Uterus (tissue), 4 donors: Measurements from ENCODE around the gene PLEKHG3. TPM values are rescaled to one million over a fixed set of nuclear protein-coding genes. Genes with fewer than 3 reads are reported as not detected.

Experiments used
- DNase-seq, 2 donors: peaks; one replicate each; pipeline ENCODE4 v3.0.0-alpha.2; 2019 to 2020
- H3K27ac ChIP-seq, 2 donors: fragments of 200-600 bp; sonication (generic); 1 replicate in 1 of 2; 2 replicates in 1 of 2; pipeline ENCODE4 v1.5.1; 2016 to 2018
- H3K27me3 ChIP-seq, 2 donors: fragments of 200-600 bp; sonication (generic); one replicate each; pipeline ENCODE4 v1.5.1; 2018 to 2019; ENCODE audit warnings: control low read depth in 1 of 2
- H3K36me3 ChIP-seq, 2 donors: fragments of 200-600 bp; sonication (generic); one replicate each; pipeline ENCODE4 v1.5.1; 2019; ENCODE audit warnings: control low read depth in 1 of 2
- H3K4me1 ChIP-seq, 2 donors: fragments of 200-600 bp; sonication (generic); one replicate each; pipeline ENCODE4 v1.5.1; 2018 to 2019; ENCODE audit warnings: control low read depth in 1 of 2
- H3K4me3 ChIP-seq, 2 donors: fragments of 200-600 bp; sonication (generic); 1 replicate in 1 of 2; 2 replicates in 1 of 2; pipeline ENCODE4 v1.5.1; 2018 to 2019; ENCODE audit warnings: mild to moderate bottlenecking in 1 of 2
- H3K9me3 ChIP-seq, 2 donors: fragments of 200-600 bp; sonication (generic); one replicate each; pipeline ENCODE4 v1.5.1; 2019; ENCODE audit warnings: control low read depth in 1 of 2
- POLR2A ChIP-seq, 2 donors: fragments of 450-650 bp; IDR thresholded peaks; one replicate each; pipeline ENCODE4 v1.6.1; 2016; ENCODE audit warnings: antibody characterized with exemption in 2 of 2, mild to moderate bottlenecking in 1 of 2, moderate library complexity in 1 of 2
- intact Hi-C: fragments of 100-400 bp; cut with DNase I; formaldehyde crosslinking; loops from one replicate; pipeline ENCODE4 v1.15.1; 2023; ENCODE audit warnings: low total_unique reads
- total RNA-seq, 4 donors: library from RNA; depleted of rRNA in 3 of 4; stranded (reverse); fragments of >200 nt in 3 of 4; gene quantifications; one replicate each; pipeline versions ENCODE4 v1.1.0 to v1.2.4, GENCODE V29; 2014 to 2023
- TF ChIP-seq, protein P1 (sequence below), 4 experiments: fragments of 200-600 bp in 2 of 4; fragments of 450-650 bp in 2 of 4; sonication (generic) in 2 of 4; IDR thresholded peaks; one replicate each; pipeline ENCODE4 v1.5.1; 2016 to 2019; ENCODE audit warnings: antibody characterized with exemption in 4 of 4, mild to moderate bottlenecking in 2 of 4, moderate library complexity in 1 of 4
- donor health status: DM: yes; HTN: yes; CAD: no.

PLEKHG3 gene
- total RNA-seq, 4 donors from 2014 or later: 40.5 to 178 (median 59.7) TPM

- DNase-seq: no peak
- no peaks in the 10 kb centered on the region for H3K36me3 ChIP-seq
- H3K4me3 ChIP-seq: no peak overlapping the region
- peak overlapping the region; percentile 78 to 85 for H3K27ac ChIP-seq
- intact Hi-C loops: no loop called here
- no peaks in the 10 kb centered on the region for H3K27me3 ChIP-seq
- peaks cover 13 to 38% of the 10 kb centered on the region in 2 donors for H3K4me1 ChIP-seq
- no peak for TF ChIP-seq POLR2A (IDR thresholded peaks at IDR 0.05)
- TF ChIP-seq, protein P1, sequence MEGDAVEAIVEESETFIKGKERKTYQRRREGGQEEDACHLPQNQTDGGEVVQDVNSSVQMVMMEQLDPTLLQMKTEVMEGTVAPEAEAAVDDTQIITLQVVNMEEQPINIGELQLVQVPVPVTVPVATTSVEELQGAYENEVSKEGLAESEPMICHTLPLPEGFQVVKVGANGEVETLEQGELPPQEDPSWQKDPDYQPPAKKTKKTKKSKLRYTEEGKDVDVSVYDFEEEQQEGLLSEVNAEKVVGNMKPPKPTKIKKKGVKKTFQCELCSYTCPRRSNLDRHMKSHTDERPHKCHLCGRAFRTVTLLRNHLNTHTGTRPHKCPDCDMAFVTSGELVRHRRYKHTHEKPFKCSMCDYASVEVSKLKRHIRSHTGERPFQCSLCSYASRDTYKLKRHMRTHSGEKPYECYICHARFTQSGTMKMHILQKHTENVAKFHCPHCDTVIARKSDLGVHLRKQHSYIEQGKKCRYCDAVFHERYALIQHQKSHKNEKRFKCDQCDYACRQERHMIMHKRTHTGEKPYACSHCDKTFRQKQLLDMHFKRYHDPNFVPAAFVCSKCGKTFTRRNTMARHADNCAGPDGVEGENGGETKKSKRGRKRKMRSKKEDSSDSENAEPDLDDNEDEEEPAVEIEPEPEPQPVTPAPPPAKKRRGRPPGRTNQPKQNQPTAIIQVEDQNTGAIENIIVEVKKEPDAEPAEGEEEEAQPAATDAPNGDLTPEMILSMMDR (IDR thresholded peaks at IDR 0.05): no peak
- no peaks in the 10 kb centered on the region for H3K9me3 ChIP-seq
Observed at GRCh38 chr14:64759555-64759938, 55.3 kb downstream of the PLEKHG3 start.

DNA sequence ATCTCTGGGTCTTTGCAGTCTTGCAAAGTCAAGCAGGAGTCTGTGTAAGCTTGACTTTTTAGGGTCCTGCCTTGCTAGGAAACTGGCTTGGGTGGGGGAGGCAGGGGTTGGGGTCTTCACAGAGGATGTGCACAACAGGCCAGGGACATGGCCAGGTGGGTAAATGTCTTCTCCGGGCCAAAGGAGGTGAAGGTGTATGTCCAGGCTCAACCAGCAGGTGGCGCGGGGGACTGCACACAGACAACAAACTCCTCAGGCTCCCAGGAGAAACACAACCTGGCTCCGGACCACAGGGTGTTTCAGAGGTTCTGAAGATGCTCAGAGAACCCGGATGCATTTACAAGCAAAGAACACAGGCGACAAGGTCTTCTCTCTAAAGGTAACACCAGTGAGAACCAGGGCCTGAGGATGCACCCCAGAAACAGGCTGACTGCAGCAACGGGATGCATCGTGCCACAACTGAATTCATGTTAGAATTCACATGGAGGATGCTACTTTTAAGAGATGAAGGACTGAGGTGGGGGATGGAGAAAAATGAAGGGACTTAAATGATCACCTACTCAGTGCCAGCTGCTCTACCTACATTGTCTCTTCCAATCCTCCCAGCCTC lies 56.0 kb downstream of the PLEKHG3 start:
- Histone ChIP-seq H3K27ac (peak overlapping the region; percentile 83 to 85), H3K9me3 (no peaks in the 10 kb centered on the region), H3K36me3 (no peaks in the 10 kb centered on the region), H3K27me3 (no peaks in the 10 kb centered on the region), H3K4me3 (no peak overlapping the region), H3K4me1 (peaks cover 13 to 38% of the 10 kb centered on the region in 2 donors)
- intact Hi-C loops: loop anchor here (5.0 kb wide), 1 partner anchor 88 kb away; no protein-coding TSS in a partner anchor
- TF ChIP-seq, protein P1 (IDR thresholded peaks at IDR 0.05): peak in 3 of 4 experiments; percentile 6 to 34 (median 8)
- no peak for TF ChIP-seq POLR2A (IDR thresholded peaks at IDR 0.05)
- DNase-seq: peak in 1 of 2 donors; percentile 39

DNA sequence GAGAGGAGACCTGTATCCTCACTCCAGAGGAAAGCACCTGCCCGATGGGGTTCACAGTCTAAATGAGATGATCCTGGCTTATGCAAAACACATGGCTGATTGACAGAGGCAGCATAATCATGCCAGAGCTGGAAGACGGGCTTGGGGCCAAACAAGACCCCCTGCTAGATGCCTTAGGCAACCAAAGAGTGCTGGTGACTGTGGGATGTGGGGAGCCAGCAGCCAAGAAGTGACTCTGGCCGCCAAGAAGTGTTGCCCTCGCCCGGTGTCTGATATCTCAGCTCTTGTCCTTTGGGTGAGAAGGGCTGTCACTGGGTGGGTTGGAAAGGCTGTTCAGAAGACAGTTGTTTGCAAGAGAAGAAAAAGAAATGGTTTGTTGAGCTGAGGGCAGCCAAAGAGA lies 56.7 kb downstream of the PLEKHG3 start:
- no peak overlapping the region for H3K4me3 ChIP-seq
- no peaks in the 10 kb centered on the region for H3K36me3 ChIP-seq
- peaks cover 13 to 38% of the 10 kb centered on the region in 2 donors for H3K4me1 ChIP-seq
- H3K9me3 ChIP-seq: no peaks in the 10 kb centered on the region
- peak overlapping the region; percentile 83 to 87 for H3K27ac ChIP-seq
- TF ChIP-seq, protein P1 (IDR thresholded peaks at IDR 0.05): no peak
- no peak for TF ChIP-seq POLR2A (IDR thresholded peaks at IDR 0.05)
- intact Hi-C loops: loop anchor here (5.0 kb wide), 1 partner anchor 89 kb away; no protein-coding TSS in a partner anchor
- no peaks in the 10 kb centered on the region for H3K27me3 ChIP-seq
- peak in 1 of 2 donors; percentile 22 for DNase-seq

DNA sequence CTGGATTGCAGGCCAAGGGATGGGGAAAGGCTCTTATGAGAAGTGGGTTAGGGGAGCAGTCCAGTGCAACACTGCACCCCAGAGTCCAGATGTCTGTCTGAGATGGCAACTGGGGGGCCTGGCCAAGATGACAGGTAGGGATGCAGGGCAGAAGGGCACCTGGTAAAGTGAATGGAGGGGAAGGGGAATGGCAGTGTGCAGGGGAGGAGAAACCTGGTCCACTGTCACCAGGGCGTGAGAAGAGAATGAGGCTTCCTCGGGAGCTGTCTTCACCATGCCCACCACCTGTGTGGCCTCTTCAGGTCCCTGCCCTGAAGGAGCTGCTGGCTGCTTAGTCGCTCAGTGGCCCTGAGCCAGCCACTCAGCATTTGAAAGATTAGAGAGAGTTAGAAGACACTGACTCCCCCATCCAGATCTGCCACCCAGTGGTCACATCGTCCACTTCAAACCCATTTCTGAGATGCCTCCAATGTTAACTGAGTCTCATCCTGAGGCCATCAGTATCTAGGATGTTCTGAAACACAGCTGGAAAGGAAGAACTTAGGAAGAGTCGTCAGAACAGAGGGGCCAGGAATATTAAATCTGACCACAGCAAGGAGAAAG lies 57.3 kb downstream of the PLEKHG3 start:
- H3K27me3 ChIP-seq: no peaks in the 10 kb centered on the region
- TF ChIP-seq POLR2A (IDR thresholded peaks at IDR 0.05): no peak
- peaks cover 13 to 38% of the 10 kb centered on the region in 2 donors for H3K4me1 ChIP-seq
- no peaks in the 10 kb centered on the region for H3K9me3 ChIP-seq
- DNase-seq: peak; percentile 45 to 54
- H3K36me3 ChIP-seq: no peaks in the 10 kb centered on the region
- intact Hi-C loops: loop anchor here (5.0 kb wide), 1 partner anchor 89 kb away; no protein-coding TSS in a partner anchor
- H3K4me3 ChIP-seq: no peak overlapping the region
- H3K27ac ChIP-seq: peak overlapping the region; percentile 83 to 87

GRCh38 chr14:64762044-64763034 lies 58.1 kb downstream of the PLEKHG3 start:
- intact Hi-C loops: loop anchor here (5.0 kb wide), 1 partner anchor 90 kb away; no protein-coding TSS in a partner anchor
- peak; percentile 90 to 91 for DNase-seq
- Histone ChIP-seq H3K4me3 (no peak overlapping the region), H3K4me1 (peaks cover 13 to 38% of the 10 kb centered on the region in 2 donors), H3K36me3 (no peaks in the 10 kb centered on the region), H3K9me3 (no peaks in the 10 kb centered on the region), H3K27ac (peak overlapping the region; percentile 83 to 87), H3K27me3 (no peaks in the 10 kb centered on the region)
- TF ChIP-seq, protein P1 (IDR thresholded peaks at IDR 0.05): no peak
- TF ChIP-seq POLR2A (IDR thresholded peaks at IDR 0.05): no peak
